Breast epithelium (tissue), 4 donors: ENCODE results near the gene RBM19. TPM values are rescaled to one million over a fixed set of nuclear protein-coding genes. Genes with fewer than 3 reads are reported as not detected.

Experiments used
- DNase-seq, 2 donors: peaks; one replicate each; pipeline ENCODE4 v3.0.0-alpha.2; 2019; ENCODE audit warnings: low spot score in 2 of 2
- H3K27ac ChIP-seq, 2 donors: fragments of 200-600 bp; sonication (generic) in 1 of 2; one replicate each; pipeline ENCODE4 v1.5.1; 2016 to 2019; ENCODE audit warnings: mild to moderate bottlenecking in 1 of 2
- H3K27me3 ChIP-seq, 2 donors: fragments of 200-600 bp; sonication (generic) in 1 of 2; one replicate each; pipeline versions ENCODE4 v1.5.1 to v1.6.0; 2017 to 2019; ENCODE audit warnings: control low read depth in 1 of 2, mild to moderate bottlenecking in 1 of 2
- H3K36me3 ChIP-seq: fragments of 200-600 bp; one replicate; pipeline ENCODE4 v1.5.1; 2019
- H3K4me1 ChIP-seq, 2 donors: fragments of 200-600 bp; sonication (generic); one replicate each; pipeline ENCODE4 v1.5.1; 2016 to 2019; ENCODE audit warnings: control low read depth in 1 of 2
- H3K4me3 ChIP-seq, 3 donors: fragments of 200-600 bp; sonication (generic); 1 replicate in 2 of 3; 2 replicates in 1 of 3; pipeline ENCODE4 v1.5.1; 2016 to 2019; ENCODE audit warnings: mild to moderate bottlenecking in 3 of 3, moderate library complexity in 2 of 3
- H3K9me3 ChIP-seq, 2 donors: fragments of 200-600 bp; sonication (generic) in 1 of 2; one replicate each; pipeline ENCODE4 v1.5.1; 2016 to 2019; ENCODE audit warnings: control low read depth in 1 of 2
- POLR2A ChIP-seq: fragments of 450-650 bp; IDR thresholded peaks from one replicate; pipeline ENCODE4 v1.6.1; 2016; ENCODE audit warnings: antibody characterized with exemption, mild to moderate bottlenecking, moderate library complexity
- POLR2AphosphoS5 ChIP-seq, 3 donors: sonication (generic); formaldehyde crosslinking; IDR thresholded peaks; one replicate each; pipeline ENCODE4 v1.6.1; 2017; ENCODE audit warnings: antibody characterized with exemption in 3 of 3
- intact Hi-C: fragments of 100-400 bp; cut with DNase I; formaldehyde crosslinking; loops from one replicate; pipeline ENCODE4 v1.15.1; 2023; ENCODE audit warnings: low total_unique reads
- total RNA-seq, 3 donors: library from RNA; depleted of rRNA; stranded (reverse); fragments of >200 nt; gene quantifications; one replicate each; pipeline ENCODE4 v1.1.0, GENCODE V29; 2016
- TF ChIP-seq, protein P1 (sequence below), 3 donors: fragments of 450-650 bp; IDR thresholded peaks; one replicate each; pipeline ENCODE4 v1.5.1; 2016 to 2017; ENCODE audit warnings: antibody characterized with exemption in 3 of 3, mild to moderate bottlenecking in 3 of 3, moderate library complexity in 3 of 3

RBM19 gene
- total RNA-seq, 3 donors from 2014 or later, result 28.8 to 43.3 (median 42.6) TPM

DNA sequence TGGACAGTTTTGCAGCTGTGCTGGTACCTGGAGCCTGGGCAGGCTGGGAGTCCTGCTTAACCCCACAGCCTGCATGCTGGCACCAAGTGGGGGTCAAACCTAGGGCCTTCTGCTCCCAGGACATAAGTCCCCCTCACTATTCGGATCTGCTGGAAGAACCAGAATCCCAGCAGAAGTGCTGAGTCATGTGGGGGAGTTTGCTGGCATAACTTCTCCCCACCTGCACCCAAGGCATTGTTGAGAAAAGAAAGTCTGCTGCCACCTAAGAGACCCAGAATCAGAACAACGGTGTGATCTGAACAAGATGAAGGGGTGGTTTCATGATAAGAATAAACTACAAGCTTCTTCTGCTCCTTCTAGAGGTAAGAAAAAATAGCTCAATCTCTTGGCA lies 102.7 kb downstream of the RBM19 start:
- Histone ChIP-seq H3K27me3 (no peaks in the 10 kb centered on the region), H3K36me3 (no peaks in the 10 kb centered on the region), H3K9me3 (no peaks in the 10 kb centered on the region), H3K4me1 (no peaks in the 10 kb centered on the region), H3K4me3 (no peak overlapping the region), H3K27ac (no peak overlapping the region)
- DNase-seq, result no peak
- TF ChIP-seq, protein P1, sequence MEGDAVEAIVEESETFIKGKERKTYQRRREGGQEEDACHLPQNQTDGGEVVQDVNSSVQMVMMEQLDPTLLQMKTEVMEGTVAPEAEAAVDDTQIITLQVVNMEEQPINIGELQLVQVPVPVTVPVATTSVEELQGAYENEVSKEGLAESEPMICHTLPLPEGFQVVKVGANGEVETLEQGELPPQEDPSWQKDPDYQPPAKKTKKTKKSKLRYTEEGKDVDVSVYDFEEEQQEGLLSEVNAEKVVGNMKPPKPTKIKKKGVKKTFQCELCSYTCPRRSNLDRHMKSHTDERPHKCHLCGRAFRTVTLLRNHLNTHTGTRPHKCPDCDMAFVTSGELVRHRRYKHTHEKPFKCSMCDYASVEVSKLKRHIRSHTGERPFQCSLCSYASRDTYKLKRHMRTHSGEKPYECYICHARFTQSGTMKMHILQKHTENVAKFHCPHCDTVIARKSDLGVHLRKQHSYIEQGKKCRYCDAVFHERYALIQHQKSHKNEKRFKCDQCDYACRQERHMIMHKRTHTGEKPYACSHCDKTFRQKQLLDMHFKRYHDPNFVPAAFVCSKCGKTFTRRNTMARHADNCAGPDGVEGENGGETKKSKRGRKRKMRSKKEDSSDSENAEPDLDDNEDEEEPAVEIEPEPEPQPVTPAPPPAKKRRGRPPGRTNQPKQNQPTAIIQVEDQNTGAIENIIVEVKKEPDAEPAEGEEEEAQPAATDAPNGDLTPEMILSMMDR (IDR thresholded peaks at IDR 0.05), result no peak
- no peak for TF ChIP-seq POLR2A
- TF ChIP-seq POLR2AphosphoS5 (IDR thresholded peaks at IDR 0.05), result no peak
- intact Hi-C loops, result no loop called here

DNA sequence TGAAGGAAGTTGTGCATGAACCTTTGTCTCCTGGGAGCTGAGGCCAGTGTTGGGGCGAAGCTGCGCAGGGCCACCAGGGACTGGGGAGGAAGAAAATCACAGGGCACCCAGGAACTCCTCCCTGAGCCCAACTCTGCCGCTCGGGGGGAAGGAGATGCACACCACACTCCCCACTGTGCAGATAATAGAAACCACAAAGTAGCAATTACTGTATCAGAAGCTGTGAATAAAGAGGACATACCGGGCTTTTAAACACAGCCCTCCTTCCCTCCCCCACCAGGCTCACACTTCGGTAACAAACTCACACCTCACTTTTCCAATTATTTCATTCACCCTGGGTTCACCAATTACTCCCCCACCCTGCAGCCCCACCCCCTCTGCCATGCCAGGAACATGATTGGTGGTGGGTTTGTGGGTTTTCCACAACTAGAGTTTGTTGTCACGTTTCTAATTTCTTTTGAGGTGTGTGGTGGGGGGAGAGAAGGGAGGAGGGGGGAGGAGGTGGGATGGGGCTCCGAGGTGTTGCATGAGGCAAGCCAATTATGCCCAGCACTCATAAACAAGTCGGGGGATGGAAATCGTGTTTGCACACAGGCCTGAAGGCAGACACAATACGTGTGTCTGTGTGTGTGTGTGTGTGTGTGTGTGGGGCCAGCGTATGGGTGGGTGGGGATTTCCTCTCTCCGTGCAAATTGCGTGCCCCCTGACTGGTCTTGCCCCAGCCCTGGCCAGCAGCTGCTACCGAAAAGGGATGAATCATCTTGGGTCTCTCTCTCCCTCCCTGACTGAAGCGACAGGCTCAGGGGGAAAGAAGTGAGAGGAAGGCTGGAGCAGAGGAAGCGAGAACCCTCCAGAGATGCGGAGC lies 103.3 kb downstream of the RBM19 start:
- no peaks in the 10 kb centered on the region for H3K36me3 ChIP-seq
- no peaks in the 10 kb centered on the region for H3K4me1 ChIP-seq
- no peak for DNase-seq
- intact Hi-C loops, result no loop called here
- H3K27me3 ChIP-seq, result no peaks in the 10 kb centered on the region
- H3K4me3 ChIP-seq, result no peak overlapping the region
- TF ChIP-seq POLR2A, result no peak
- no peak for TF ChIP-seq POLR2AphosphoS5 (IDR thresholded peaks at IDR 0.05)
- TF ChIP-seq, protein P1 (IDR thresholded peaks at IDR 0.05), result no peak
- H3K27ac ChIP-seq, result no peak overlapping the region
- no peaks in the 10 kb centered on the region for H3K9me3 ChIP-seq

DNA sequence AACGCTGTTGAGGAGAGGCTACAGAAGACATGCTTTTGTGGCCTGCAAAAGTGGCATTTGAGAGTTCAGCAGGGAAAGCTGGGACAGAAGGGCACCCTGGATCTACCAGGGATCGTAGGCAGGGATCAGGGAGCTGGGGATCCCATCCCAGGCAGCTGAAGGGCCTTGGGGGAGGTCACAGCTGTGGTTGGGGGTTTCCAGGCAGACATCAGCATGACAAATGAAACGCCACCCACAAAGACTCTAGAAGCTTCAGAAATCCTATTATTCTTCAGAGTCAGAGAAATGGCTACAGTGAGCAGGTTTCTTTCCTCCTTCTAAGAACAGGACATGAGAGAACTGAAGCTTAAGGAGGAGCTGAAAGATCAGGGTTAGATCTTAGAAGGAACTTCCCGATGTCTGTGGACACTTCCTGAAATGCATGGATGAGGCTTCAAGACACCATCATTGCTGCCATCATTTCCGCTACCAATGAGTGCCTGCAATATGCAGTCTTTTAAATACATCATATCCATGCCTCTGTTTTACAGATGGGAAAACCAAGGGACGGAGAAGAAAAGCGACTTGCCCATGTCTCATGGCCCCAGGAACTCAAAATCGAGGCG lies 104.3 kb downstream of the RBM19 start:
- Histone ChIP-seq H3K27me3 (no peaks in the 10 kb centered on the region), H3K27ac (no peak overlapping the region), H3K4me1 (no peaks in the 10 kb centered on the region), H3K36me3 (no peaks in the 10 kb centered on the region), H3K9me3 (no peaks in the 10 kb centered on the region), H3K4me3 (no peak overlapping the region)
- no peak for DNase-seq
- no peak for TF ChIP-seq POLR2A
- intact Hi-C loops, result no loop called here

DNA sequence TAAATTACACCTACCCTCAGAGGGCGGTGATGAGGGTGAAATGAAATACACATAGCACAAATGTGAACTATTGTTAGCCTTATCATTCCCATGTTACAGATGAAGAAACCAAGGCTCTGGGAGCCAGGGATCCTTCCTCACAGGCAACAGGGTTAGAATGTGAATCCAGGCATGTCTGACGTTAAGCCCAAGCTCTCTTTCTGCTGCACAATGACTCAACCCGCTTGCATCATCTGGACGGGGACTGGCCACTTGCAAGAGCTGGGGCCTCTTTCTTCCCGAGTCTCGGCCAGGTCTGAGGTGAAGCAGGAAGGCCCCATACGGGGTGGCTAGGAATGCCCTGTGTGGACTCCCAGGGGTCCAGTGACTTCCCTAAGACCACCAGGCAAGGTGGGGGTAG lies 105.2 kb downstream of the RBM19 start:
- intact Hi-C loops, result no loop called here
- no peaks in the 10 kb centered on the region for H3K36me3 ChIP-seq
- TF ChIP-seq POLR2AphosphoS5 (IDR thresholded peaks at IDR 0.05) (no peak), POLR2A (no peak)
- TF ChIP-seq, protein P1 (IDR thresholded peaks at IDR 0.05), result no peak

DNA sequence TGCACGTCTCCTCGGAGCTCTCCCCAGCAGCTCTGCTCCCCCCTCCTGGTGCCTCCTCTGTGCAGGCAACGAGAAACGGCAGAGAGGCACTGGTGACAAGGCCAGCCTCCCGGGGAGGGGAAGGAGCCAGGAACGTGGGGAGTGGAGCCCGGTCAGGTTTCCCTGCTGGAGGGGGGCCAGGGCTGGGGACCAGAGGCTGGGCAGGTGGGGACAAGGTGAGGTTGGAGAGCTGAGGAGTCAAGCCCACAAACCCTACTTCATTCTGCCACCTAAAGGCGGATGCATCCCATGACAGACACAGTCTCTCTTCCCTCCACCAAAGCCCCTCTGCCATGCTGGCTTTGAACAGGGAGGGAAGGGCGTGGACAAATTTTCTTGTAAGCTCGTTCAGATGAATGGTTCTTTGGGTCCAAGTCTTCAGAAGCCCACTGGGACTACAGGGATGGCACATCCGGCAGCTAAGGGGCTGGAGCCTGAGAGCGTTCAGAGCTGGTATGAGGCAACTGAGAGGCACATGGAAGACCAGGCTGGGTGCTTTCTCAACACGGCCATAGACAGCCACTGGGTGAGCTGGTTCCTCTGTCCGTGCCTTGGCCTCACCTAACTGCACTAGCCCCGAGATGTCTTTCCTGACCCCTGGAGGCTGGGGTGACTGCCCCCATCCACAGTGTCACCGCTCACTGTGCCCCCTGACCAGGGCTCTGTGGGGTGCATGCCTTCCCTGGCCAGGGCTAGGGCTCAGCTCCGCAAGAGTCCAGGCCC lies 105.9 kb downstream of the RBM19 start:
- H3K4me3 ChIP-seq, result no peak overlapping the region
- no peak for TF ChIP-seq POLR2A
- no peak for TF ChIP-seq POLR2AphosphoS5 (IDR thresholded peaks at IDR 0.05)
- TF ChIP-seq, protein P1 (IDR thresholded peaks at IDR 0.05), result no peak
- no peak for DNase-seq
- no peaks in the 10 kb centered on the region for H3K36me3 ChIP-seq
- no peaks in the 10 kb centered on the region for H3K9me3 ChIP-seq
- H3K27ac ChIP-seq, result no peak overlapping the region
- intact Hi-C loops, result no loop called here
- H3K4me1 ChIP-seq, result no peaks in the 10 kb centered on the region
- no peaks in the 10 kb centered on the region for H3K27me3 ChIP-seq

More for the DNA sequence above, 105.2 kb downstream of the RBM19 start:
- Histone ChIP-seq H3K27me3 (no peaks in the 10 kb centered on the region), H3K27ac (no peak overlapping the region), H3K4me3 (no peak overlapping the region), H3K4me1 (no peaks in the 10 kb centered on the region), H3K9me3 (no peaks in the 10 kb centered on the region)
- no peak for DNase-seq
